Thyroid gland (tissue), 4 donors: ENCODE measurements around the gene DGCR2.

Experiments used
- CTCF ChIP-seq, 6 experiments: fragments of 200-600 bp in 3 of 6; fragments of 450-650 bp in 3 of 6; sonication (generic) in 3 of 6; IDR thresholded peaks; one replicate each; pipeline ENCODE4 v1.5.1; 2016 to 2019; ENCODE audit warnings: antibody characterized with exemption in 6 of 6, mild to moderate bottlenecking in 2 of 6, inconsistent platforms in 1 of 6, moderate library complexity in 1 of 6
- POLR2A ChIP-seq, 2 donors: fragments of 450-650 bp; IDR thresholded peaks; one replicate each; pipeline ENCODE4 v1.6.1; 2017; ENCODE audit warnings: antibody characterized with exemption in 2 of 2, mild to moderate bottlenecking in 2 of 2, moderate library complexity in 1 of 2

- TF ChIP-seq CTCF (IDR thresholded peaks at IDR 0.05): no peak
- TF ChIP-seq POLR2A (IDR thresholded peaks at IDR 0.05): no peak
These were observed 2.2 kb upstream of the DGCR2 start for GRCh38 chr22:19124377-19124776.
